Hindlimb muscle (tissue), 1 donor: ENCODE results near the gene WDR45. TPM values are rescaled to one million over a fixed set of nuclear protein-coding genes. Genes with fewer than 3 reads are reported as not detected.

Experiments used
- DNase-seq: peaks from one replicate; pipeline ENCODE4 v3.0.0-alpha.2; 2013
- polyA plus RNA-seq: library from polyadenylated mRNA; unstranded; fragments of 120-200 nt; gene quantifications from one replicate; pipeline ENCODE4 v1.2.1, GENCODE V29; 2013; ENCODE audit not compliant: insufficient read length

WDR45 gene
- polyA plus RNA-seq, 1 donor: 34.5 TPM

DNA sequence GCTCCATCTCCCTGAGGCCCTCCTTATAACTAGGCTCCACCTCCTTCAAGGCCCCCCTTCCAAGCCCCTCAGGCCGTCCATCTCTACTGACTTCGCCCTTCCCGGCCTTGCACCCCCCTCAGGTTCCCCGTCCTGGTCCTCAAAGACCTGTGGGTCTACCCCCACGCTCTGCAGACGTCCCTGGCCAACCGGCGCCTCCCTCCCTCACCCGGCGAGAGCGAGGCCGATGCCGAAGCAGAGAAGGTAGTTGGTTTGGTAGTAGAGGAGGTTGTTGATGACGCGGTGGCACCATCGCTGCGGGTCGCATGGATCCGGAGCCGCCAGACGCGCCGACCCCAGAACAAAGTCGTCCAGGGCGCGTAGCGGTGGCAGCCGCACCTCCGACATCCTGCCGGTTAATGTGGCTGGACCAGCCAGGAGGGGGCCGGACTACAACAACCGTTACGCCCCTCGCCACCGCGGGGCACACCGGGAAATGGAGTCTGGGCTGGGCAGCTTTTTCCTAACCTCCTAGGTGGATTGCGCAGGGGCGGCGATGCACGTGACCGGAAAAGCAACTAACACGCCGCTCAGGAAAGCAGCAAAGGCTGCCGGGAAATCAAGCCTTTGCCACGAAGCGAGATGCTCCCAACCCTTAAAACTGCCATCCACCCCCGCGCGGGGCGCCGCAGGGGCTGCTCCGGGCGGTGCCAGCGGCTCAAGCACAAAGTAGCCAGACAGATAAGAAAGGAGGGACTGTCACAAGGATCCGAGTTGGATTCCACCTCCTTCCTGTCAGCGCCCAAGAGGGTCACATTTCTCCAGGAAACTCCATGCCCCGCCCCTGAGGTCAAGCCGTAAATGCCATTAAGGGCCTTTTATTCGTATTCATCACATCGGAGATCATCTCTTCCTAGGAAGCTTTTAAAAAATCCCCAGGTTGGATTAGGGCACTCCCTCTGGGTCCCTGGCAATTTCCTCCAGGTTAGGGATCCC is 5.8 kb downstream of the WDR45 start, which contains the start of gene PRAF2:
PRAF2 (minus strand) TSS at position 402 of the 975 bp plus-strand sequence; CDS start at position 387, 15 bp downstream.
- peak; percentile 91 for DNase-seq

DNA sequence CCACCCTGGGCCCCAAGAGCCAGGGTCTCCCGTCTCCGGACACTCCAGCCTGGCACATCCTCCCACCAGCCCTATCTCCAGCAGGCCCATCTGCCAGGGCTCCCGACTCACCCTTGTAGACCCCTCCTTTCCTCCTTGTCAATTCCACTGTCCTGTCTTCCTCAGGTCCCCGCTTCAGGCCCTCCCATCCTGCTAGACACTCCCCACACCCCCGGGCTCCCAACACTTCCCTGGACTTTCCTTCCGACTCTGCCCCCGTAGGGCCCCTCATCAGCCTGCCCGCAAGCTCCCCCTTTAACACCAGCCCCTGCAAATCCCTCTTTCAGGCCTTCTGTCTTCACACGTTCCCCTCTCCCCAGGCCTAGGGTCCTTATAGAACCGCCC is 7.0 kb downstream of the WDR45 start:
- DNase-seq: no peak

DNA sequence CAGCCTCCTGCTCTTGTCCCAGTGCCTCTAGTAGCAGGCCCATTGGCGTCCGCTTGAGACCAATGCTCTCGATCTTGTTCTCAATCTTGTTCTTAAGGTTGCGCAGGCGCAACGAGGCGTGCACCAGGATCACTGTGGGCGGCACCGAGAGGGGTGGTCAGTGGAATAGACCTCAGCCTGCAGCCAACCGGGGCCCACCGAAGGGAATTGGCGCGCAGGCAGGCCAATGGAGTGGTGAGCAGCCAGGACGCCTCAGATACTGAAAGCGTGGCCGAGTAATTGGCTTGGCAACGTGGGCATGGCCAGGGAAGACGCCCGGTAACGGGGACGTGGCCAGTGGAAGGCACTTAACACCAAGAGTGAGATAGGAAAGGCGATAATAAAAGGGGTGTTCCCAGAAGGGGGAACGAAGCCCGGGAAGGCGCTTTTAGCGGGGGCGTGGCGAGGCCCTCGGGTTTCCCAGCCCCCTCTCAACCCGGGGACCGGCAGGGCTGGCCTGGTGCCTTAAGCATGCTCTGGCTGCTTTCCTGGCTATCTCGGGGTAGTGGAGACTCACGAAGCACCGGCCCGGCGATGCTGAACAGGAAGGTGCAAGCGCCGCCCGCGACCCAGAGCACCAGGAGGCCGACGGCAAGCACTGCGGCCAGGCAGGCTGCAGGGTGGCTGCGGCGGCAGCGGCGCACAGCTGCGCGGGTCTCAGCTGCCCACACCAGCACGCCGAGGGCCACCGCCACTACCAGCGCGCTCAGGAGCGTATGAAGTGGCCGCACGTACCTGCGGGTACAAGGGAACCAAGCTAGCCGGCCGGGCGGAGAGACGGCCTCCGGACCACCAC is 7.6 kb downstream of the WDR45 start:
- DNase-seq: peak; percentile 81

DNA sequence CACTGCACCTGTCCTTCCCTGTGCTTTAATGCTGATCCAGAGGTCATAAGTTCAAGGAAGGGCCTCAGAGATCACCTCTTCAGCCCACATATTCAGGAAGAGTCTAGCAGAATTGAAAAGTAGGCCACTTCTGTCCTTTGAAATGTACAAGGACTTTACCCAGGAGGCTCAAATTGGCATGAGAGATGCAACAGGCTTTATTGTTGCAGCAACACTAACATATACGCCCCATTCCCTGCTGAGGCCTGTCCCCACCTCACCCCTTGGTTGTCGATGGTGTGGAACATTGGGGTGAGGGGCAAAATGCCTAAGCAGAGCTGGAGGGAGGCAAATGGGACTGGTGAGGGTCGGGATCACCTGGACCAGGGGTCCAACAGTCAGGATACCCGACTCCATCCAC is 8.7 kb downstream of the WDR45 start:
- DNase-seq: no peak

DNA sequence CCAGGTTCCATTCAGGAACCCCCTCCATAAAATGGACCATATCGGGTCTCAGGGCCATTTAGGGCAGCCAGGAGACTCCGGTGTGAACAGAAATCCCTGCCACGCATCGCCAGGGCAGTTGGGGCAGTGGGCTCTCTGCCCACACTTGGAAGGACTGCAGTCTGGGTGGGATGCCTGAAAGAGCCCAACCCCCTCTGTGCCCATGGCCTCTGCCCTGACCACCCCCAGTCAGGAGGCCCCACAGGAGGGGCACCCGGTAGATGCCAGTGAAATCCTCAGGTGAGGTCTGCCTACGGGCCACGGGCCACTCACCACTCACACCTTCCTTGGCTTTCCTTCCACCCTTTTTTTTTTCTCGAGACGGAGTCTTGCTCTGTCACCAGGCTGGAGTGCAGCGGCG is 10.6 kb downstream of the WDR45 start:
- DNase-seq: no peak

DNA sequence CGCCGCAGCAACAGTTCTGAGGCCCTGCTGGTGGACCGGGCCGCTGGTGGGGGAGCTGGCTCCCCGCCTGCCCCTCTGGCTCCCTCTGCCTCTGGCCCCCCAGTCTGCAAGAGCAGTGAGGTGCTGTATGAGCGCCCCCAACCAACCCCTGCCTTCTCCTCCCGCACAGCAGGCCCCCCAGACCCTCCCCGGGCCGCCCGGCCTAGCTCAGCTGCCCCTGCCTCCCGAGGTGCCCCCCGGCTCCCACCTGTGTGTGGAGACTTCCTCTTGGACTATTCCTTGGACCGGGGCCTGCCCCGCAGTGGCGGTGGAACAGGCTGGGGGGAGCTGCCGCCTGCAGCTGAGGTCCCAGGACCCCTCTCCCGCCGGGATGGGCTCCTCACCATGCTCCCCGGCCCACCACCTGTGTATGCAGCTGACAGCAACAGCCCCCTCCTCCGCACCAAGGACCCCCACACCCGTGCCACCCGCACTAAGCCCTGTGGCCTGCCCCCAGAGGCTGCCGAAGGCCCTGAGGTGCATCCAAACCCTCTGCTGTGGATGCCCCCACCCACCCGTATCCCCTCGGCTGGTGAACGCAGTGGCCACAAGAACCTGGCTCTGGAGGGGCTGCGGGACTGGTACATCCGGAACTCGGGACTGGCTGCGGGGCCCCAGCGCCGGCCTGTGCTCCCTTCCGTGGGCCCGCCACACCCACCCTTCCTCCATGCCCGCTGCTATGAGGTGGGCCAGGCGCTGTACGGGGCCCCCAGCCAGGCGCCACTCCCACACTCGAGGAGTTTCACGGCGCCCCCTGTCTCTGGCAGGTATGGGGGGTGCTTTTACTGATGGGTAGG is 12.2 kb downstream of the WDR45 start:
- no peak for DNase-seq

DNA sequence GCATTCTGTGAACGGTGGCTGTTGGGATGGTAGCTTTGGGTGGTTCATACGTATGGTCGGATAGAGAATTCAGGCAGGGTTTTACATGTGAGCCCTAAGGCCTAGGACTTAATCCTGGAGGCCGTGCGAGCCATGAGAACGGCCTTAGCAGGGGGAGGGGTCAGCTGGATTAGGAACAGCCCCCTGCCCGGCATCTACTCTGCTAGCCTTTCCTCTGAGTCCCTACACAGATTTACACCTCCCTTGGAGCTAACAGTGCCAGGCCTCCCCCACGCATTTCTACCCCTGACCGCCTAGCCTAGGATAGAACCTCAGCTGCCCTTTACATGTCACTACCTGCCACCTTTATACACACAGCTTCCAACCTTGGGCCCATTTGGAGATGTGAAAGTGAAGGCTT is 13.0 kb downstream of the WDR45 start:
- no peak for DNase-seq

DNA sequence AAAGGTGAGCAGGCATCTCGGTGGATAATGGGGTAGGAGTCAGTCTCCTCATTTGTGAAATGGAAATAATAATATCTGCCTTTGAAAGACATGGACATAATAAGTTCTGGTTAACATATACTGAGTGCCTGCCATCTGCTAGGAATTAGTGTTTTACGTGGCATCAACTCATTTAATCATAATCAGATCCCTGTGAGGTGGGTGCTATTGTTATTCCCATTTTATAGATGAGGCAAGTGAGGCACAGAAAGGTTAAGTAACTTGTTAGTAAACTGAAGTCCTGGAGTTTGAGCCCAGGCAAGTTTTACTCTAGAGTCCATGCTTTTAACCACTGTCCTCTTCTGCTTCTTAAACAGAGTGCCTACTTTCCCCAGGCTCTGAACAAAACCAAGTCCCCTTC is 13.4 kb downstream of the WDR45 start:
- no peak for DNase-seq

DNA sequence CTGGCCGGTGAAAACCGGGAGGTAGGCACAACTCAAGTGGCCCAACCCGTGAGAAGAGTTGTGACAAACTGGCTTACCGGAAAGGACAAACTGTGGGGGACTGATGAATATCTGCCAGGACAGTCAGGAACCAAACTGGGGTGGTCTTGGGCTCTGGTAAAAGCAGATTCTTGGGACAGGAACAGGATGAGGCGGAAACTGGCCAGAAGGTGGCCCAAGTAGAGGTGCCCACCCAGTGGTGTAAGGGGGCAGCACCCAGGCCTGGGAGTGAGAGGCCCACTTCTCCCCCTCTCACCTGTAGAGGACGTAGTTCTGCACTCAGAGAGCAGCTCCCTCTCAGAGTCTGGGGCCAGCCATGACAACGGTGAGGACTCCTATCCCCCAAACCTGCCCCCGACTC is 15.0 kb downstream of the WDR45 start:
- DNase-seq: no peak

DNA sequence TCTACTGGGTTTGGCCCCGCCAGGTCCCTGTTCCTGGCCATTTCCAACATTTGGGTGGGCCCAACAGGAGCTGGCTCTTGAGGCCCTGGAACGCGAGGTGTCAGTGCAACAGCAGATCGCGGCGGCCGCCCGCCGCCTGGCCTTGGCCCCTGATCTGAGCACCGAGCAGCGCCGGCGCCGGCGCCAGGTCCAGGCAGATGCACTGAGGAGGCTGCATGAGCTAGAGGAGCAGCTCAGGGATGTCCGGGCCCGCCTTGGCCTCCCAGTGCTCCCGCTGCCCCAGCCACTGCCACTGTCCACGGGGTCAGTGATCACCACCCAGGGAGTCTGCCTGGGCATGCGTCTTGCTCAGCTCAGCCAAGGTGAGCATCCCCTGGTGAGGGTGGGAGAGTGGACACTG is 15.4 kb downstream of the WDR45 start:
- no peak for DNase-seq

DNA sequence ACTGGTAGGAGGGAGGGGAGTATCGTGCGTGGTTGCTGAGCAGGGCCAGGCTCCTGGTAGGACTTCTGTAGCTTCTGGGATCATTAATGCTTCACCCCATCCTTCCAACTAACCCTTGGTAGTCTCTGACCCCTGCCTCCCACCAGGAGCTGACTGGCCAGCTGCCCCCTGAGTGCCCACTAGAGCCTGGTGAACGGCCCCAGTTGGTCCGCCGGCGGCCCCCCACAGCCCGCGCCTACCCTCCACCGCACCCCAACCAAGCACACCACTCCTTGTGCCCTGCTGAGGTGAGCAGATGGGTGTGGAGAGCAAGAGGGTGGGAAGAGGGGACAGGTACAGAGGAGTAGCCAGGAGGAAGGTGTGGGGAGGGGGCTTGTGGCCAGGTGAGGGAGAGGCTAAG is 16.0 kb downstream of the WDR45 start:
- no peak for DNase-seq

DNA sequence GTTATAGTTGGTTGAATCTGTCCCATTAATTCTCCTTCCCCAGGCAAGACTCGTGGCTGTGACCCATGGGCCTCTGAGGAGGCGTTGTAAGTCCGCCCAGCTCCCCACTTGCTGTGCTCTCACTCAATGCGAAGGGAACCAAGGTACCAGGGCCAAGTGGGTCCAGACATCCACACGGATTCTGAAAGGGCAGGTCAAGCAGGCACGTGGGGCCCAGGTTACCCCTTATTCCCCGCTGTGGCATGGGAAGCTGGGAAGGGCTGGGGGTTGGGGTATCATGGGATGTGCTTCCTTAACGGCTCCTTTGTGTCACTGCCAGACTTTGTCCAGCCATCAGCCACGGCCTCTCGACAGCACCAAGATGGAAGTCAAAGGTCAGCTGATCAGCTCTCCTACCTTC is 17.8 kb downstream of the WDR45 start:
- no peak for DNase-seq

DNA sequence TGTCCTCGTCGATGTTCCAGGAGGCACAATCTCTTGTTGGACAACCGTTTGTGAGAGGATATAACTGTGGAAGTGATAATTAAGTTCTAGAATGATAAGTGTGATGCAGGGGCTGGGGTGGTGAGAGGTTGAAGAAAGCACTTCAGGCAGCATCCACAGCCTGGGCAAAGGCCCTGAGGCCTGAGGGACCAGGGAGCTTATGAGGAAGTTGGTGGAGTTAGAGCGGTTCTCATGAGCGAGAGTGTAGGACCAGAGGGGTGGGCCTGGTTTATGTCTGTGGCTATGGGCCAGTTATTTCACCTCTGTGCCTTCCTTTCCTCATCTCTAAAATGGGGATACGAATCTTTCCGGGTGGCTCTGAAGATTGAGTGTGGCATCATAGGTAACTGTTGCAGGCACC is 18.2 kb downstream of the WDR45 start:
- DNase-seq: no peak

DNA sequence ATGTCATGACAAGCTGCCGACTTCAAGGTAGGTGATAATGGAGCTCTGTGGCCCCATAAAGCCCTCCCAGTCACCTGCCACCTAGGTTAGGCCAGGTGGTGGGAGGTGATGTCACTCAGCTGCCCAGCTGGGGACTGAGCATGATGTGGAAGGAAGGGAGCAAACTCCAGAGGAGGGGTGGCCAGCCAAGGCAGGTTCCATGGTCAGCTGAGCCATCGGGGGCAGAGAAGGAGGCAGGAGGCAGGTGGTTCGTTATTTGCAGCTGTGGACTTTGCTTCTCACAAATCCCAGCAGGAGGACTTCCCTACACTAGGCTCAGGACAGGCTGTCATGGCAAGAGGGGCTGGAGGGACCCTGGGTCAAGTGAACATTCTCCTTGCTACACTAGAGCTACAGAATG is 18.8 kb downstream of the WDR45 start:
- no peak for DNase-seq

DNA sequence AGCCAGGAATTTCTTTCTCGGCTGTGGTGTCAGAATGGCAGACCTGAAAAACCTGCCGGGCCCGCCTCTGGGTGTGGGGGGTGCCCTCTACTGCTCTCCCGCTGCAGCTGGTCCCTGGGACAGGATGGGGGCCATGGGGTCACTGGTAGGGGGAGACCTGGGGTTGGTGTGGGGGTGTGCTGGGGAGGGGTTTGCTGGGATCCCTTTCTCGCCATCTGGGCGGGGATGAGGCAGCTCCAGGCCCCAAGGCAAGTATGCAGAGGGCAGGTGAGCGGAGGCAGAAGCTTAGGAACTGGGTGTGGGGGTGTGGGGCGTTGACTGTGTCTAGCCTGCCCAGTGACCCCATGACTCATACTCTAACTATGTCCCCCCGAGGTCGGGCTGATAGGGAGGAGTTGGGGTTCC is 20.0 kb downstream of the WDR45 start:
- no peak for DNase-seq

DNA sequence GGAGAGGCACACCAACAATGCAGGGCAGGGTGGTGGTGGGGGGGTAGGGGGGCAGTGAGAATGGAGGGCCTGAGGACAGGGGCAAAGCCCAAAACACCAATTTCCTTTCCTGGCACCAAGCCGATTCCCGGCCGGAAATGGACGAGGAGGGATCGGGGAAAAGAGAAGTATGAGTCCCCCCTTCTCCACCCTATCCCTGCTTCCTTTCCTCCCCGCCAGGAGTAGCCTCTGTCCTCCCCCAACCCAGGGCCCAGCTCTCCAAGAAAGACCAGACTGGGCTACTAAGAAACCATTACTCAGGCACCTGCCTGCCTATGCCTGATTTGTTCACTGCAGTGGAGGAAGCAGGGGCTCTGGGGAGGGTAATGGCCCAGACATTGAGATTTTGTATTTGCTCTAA is 20.5 kb downstream of the WDR45 start:
- no peak for DNase-seq

DNA sequence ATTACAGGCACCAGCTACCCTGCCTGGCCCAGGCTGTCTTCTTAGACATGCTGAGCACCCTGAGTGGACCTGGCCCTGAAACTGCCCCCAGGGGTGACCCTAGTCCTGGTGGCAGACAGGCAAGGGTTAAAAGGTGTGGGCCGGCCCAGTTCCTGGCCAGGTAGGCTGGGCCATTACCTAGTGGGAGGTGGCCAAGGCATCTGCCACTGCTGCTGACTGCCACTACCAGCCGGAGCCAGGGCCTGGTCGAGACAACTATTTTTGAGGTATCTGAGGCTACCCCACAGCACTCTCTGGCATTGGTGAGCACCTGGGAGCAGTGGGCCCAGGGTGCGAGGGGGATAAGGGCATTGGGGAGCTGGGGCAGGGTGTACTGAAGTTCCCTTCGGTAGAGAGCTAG is 20.9 kb downstream of the WDR45 start, which contains the start of gene CCDC120:
CCDC120 (plus strand) TSS at position 206 of the 400 bp plus-strand sequence. CDS start 3,043 bp downstream, outside the sequence.
- DNase-seq: no peak

DNA sequence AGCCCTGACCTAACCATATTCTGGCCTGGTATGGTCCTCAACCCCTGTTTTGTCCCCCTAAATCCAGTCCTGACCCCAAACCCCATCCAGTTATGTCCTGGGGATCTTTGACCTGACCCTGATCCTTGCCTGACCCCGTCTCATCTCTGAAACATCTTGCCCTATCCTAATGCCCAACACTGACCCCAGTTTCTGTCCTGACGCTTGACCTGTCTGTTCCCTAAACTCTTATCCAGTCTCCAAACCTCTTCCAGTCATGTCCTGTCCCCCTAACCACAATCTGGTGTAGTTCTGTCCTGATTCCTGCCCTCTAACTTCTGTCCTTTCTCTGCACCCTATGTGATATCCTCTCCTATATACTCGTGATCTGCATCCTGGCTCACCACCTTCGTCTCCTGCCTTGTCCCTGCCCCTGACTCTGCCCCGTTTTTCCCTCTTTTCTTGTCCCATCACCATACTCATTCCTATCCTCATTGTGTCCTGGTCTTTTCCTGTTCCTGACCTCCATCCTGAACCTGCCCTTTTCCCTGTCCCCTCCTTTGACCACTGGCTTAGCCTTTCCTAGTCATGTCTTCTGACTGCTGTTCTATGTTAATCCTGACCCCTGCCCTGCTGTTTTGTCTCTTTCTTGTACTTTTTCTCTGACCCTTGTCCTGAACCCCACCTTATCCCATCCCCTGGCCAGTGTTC is 25.5 kb downstream of the WDR45 start:
- no peak for DNase-seq

DNA sequence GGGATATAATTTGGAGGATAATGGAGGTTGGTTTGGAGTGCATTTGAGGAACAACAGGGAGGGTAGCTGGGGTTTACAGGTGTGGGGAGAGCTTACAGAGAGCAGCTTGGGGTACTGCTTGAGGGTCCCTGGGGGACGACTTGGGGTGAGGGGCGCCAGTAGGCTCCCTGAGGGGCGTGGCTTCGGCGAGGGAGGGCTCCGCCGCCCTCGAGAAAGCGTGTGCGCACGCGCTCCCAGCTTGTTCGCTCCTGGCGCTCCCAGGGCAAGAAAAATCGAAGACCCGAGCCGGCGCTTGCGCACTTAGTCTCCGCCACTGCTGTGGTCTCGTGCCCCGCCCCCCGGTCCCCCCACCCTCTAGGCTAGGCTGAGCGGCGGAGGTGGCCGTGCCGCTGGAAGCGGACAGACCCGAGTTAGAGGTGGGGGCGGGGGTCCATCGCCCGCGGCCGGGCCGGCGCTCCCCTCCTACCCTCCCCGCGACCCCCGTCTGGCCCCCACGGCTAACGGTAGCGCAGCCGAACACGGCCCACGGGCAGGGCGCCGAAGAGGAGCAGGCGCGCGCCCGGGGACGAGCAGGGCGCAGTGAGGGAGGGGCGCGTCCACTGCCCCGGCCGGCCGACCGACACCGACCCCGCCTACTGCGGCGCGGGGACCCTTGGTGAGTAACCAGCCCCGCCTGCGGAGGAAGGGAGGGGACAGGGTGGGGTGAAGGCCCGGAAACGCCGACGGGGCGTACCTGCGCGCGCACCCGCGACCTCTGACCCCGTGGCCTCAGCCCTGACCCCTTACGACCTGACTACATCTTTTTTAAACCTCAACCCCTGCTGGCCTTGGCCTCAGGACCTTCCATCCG is 26.2 kb downstream of the WDR45 start:
- peak; percentile 64 for DNase-seq

DNA sequence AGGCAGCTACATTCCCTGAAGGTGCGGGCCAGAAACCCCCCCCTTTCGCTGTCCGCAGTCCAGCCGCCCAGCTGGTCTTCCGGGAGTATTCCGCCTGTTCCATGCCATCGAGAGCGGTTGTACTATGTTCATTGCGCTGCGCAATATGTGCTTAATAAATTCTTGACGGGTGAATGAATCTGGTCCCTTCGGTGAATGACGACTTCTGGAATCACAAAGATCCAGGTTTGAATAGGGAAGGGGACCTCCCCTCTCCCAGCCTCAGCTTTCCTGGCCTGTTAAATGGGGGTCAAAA is 35.8 kb downstream of the WDR45 start:
- DNase-seq: no peak
